Tibial nerve (tissue), 4 donors: ENCODE results near the gene TMEM181.

Source experiments
- CTCF ChIP-seq, 5 experiments: fragments of 200-600 bp in 3 of 5; fragments of 450-650 bp in 2 of 5; sonication (generic) in 3 of 5; IDR thresholded peaks; one replicate each; pipeline ENCODE4 v1.5.1; 2016 to 2019; ENCODE audit warnings: antibody characterized with exemption in 5 of 5, mild to moderate bottlenecking in 3 of 5, moderate library complexity in 2 of 5
- EP300 ChIP-seq, 2 donors: sonication (generic); formaldehyde crosslinking; IDR thresholded peaks; one replicate each; pipeline ENCODE4 v1.6.1; 2017; ENCODE audit warnings: antibody characterized with exemption in 2 of 2, mild to moderate bottlenecking in 1 of 2
- POLR2A ChIP-seq, 2 donors: fragments of 450-650 bp; IDR thresholded peaks; one replicate each; pipeline ENCODE4 v1.6.1; 2017; ENCODE audit warnings: antibody characterized with exemption in 2 of 2, mild to moderate bottlenecking in 2 of 2, moderate library complexity in 2 of 2

- no peak for TF ChIP-seq POLR2A (IDR thresholded peaks at IDR 0.05)
- no peak for TF ChIP-seq CTCF (IDR thresholded peaks at IDR 0.05)
- TF ChIP-seq EP300 (IDR thresholded peaks at IDR 0.05): no peak
These were observed 44.1 kb downstream of the TMEM181 start for GRCh38 chr6:158604048-158604406.
